Neural cell (in vitro differentiated cells): ENCODE data around the gene LRRC52.

Experiments used
- CTCF ChIP-seq: fragments of 450-650 bp; IDR thresholded peaks from 2 replicates; pipeline ENCODE4 v1.5.1; 2014; ENCODE audit warnings: antibody characterized with exemption, mild to moderate bottlenecking, moderate library complexity; ENCODE audit not compliant: poor library complexity, severe bottlenecking
- EP300 ChIP-seq: fragments of 450-650 bp; conservative IDR thresholded peaks from 2 replicates; pipeline ENCODE4 v1.6.1; 2014; ENCODE audit warnings: antibody characterized with exemption, mild to moderate bottlenecking, moderate library complexity; ENCODE audit not compliant: poor library complexity, severe bottlenecking
- EZH2 ChIP-seq: fragments of 200-600, 300-800 bp; shearing (Covaris generic), sonication (generic); IDR thresholded peaks from 2 replicates; pipeline ENCODE4 v1.6.1; 2014; ENCODE audit warnings: antibody characterized with exemption, low read length, borderline replicate concordance, mild to moderate bottlenecking; ENCODE audit not compliant: insufficient read depth, poor library complexity, severe bottlenecking
- POLR2AphosphoS5 ChIP-seq: IDR thresholded peaks from 2 replicates; pipeline ENCODE4 v1.6.1; 2012
- RAD21 ChIP-seq: fragments of 450-650 bp; conservative IDR thresholded peaks from 2 replicates; pipeline ENCODE4 v1.6.1; 2014; ENCODE audit warnings: antibody characterized with exemption, mild to moderate bottlenecking, moderate library complexity
- REST ChIP-seq: IDR thresholded peaks from 2 replicates; pipeline ENCODE4 v1.6.1; 2012; ENCODE audit warnings: borderline replicate concordance
- SMC3 ChIP-seq: fragments of 450-650 bp; conservative IDR thresholded peaks from 2 replicates; pipeline ENCODE4 v1.6.1; 2014; ENCODE audit warnings: antibody characterized with exemption, mild to moderate bottlenecking, moderate library complexity; ENCODE audit not compliant: poor library complexity
- TAF1 ChIP-seq: IDR thresholded peaks from 2 replicates; pipeline ENCODE4 v1.6.1; 2012; ENCODE audit warnings: low read depth

GRCh38 chr1:165563551-165563950, 19.8 kb downstream of the LRRC52 start:
- TF ChIP-seq CTCF (no peak), TAF1 (no peak), EP300 (no peak), REST (no peak), EZH2 (no peak), SMC3 (no peak), POLR2AphosphoS5 (no peak), RAD21 (no peak)
